Loucy (cell line): ENCODE measurements around the gene CNKSR3.

Source experiments
- H2AFZ ChIP-seq: fragments of 200-600 bp; sonication (generic); 2 replicates; pipeline ENCODE4 v1.6.0; 2016; ENCODE audit warnings: antibody characterized with exemption, mild to moderate bottlenecking, low read length, moderate library complexity
- H3F3A ChIP-seq: fragments of 200-600 bp; 2 replicates; pipeline ENCODE4 v1.6.0; 2016; ENCODE audit warnings: antibody characterized with exemption, low read depth, mild to moderate bottlenecking
- H3K27me3 ChIP-seq: fragments of 200-600 bp; sonication (generic); 2 replicates; pipeline ENCODE4 v1.6.1; 2014; ENCODE audit warnings: low read length, mild to moderate bottlenecking; ENCODE audit not compliant: insufficient read depth, poor library complexity, severe bottlenecking
- H3K36me3 ChIP-seq: fragments of 200-600 bp; sonication (generic); 2 replicates; pipeline ENCODE4 v1.6.1; 2016; ENCODE audit warnings: low read length; ENCODE audit not compliant: insufficient read depth
- H3K4me1 ChIP-seq: fragments of 200-600 bp; sonication (generic); 2 replicates; pipeline ENCODE4 v1.5.1; 2014; ENCODE audit warnings: low read length, mild to moderate bottlenecking; ENCODE audit not compliant: insufficient read depth, poor library complexity, severe bottlenecking
- H3K4me2 ChIP-seq: fragments of 200-600 bp; sonication (generic); 2 replicates; pipeline ENCODE4 v1.6.0; 2014; ENCODE audit warnings: antibody characterized with exemption, low read length, low read depth, mild to moderate bottlenecking; ENCODE audit not compliant: poor library complexity, severe bottlenecking
- H3K4me3 ChIP-seq: fragments of 200-600 bp; sonication (generic); 2 replicates; pipeline ENCODE4 v1.5.1; 2014; ENCODE audit warnings: low read length, mild to moderate bottlenecking, mixed read lengths; ENCODE audit not compliant: poor library complexity, severe bottlenecking
- H3K79me2 ChIP-seq: fragments of 200-600 bp; sonication (generic); 2 replicates; pipeline ENCODE4 v1.6.1; 2014; ENCODE audit warnings: low read length; ENCODE audit not compliant: insufficient read depth
- H3K9ac ChIP-seq: fragments of 200-600 bp; sonication (generic); 2 replicates; pipeline ENCODE4 v1.6.0; 2014; ENCODE audit warnings: mild to moderate bottlenecking, low read depth, low read length, moderate library complexity; ENCODE audit not compliant: poor library complexity, severe bottlenecking
- H3K9me2 ChIP-seq: fragments of 200-600 bp; sonication (generic); replicated peaks from 2 replicates; pipeline ENCODE4 v1.6.1; 2016; ENCODE audit warnings: low read depth, low read length, mixed read lengths
- H3K9me3 ChIP-seq: fragments of 200-600 bp; sonication (generic); 2 replicates; pipeline ENCODE4 v1.6.1; 2014; ENCODE audit warnings: mild to moderate bottlenecking, antibody characterized with exemption, low read length, low read depth; ENCODE audit not compliant: insufficient read depth
- H4K20me1 ChIP-seq: fragments of 200-600 bp; sonication (generic); 2 replicates; pipeline ENCODE4 v1.6.0; 2014; ENCODE audit warnings: antibody characterized with exemption, low read length, mild to moderate bottlenecking; ENCODE audit not compliant: insufficient read depth, poor library complexity, severe bottlenecking
- EZH2phosphoT487 ChIP-seq: fragments of 200-600 bp; IDR thresholded peaks from 2 replicates; pipeline ENCODE4 v1.6.1; 2018; ENCODE audit warnings: antibody characterized with exemption, mild to moderate bottlenecking, moderate library complexity, borderline replicate concordance
- TF ChIP-seq, protein P1 (sequence below): fragments of 200-600 bp; sonication (generic); conservative IDR thresholded peaks from 2 replicates; pipeline ENCODE4 v1.5.1; 2014; ENCODE audit warnings: mild to moderate bottlenecking, antibody characterized with exemption, low read length

Gene CNKSR3

DNA sequence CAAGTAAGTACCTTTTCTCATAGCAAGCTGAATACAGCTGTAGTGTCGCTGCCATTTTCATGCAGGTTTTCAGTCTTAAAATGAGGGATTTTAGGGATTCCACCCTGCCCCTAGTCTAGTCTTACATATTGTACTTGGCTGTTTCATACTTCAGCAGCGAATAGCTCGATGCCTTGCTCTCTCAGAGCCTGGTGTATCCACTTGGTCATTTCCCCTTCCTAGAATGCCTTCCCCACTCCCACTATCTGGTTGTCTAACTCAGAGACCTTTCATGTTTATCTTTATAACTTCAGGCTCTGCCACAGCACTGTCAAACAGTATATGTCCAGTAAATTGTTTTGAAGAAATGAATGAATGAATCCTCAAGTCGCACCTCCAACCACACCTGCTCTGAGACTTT is 132.8 kb downstream of the CNKSR3 start:
- no peak overlapping the region for H3K4me2 ChIP-seq
- TF ChIP-seq, protein P1, sequence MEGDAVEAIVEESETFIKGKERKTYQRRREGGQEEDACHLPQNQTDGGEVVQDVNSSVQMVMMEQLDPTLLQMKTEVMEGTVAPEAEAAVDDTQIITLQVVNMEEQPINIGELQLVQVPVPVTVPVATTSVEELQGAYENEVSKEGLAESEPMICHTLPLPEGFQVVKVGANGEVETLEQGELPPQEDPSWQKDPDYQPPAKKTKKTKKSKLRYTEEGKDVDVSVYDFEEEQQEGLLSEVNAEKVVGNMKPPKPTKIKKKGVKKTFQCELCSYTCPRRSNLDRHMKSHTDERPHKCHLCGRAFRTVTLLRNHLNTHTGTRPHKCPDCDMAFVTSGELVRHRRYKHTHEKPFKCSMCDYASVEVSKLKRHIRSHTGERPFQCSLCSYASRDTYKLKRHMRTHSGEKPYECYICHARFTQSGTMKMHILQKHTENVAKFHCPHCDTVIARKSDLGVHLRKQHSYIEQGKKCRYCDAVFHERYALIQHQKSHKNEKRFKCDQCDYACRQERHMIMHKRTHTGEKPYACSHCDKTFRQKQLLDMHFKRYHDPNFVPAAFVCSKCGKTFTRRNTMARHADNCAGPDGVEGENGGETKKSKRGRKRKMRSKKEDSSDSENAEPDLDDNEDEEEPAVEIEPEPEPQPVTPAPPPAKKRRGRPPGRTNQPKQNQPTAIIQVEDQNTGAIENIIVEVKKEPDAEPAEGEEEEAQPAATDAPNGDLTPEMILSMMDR = no peak
- no peak for TF ChIP-seq EZH2phosphoT487
- no peaks in the 10 kb centered on the region for H3K9me2 ChIP-seq
- H4K20me1 ChIP-seq = no peaks in the 10 kb centered on the region
- no peak overlapping the region for H3K4me3 ChIP-seq
- no peaks in the 10 kb centered on the region for H3K27me3 ChIP-seq
- H3K36me3 ChIP-seq = no peaks in the 10 kb centered on the region
- no peaks in the 10 kb centered on the region for H3K4me1 ChIP-seq
- no peaks in the 10 kb centered on the region for H3F3A ChIP-seq
- H3K9me3 ChIP-seq = no peaks in the 10 kb centered on the region
- H2AFZ ChIP-seq = no peak overlapping the region
- H3K79me2 ChIP-seq = no peaks in the 10 kb centered on the region
- no peak overlapping the region for H3K9ac ChIP-seq

DNA sequence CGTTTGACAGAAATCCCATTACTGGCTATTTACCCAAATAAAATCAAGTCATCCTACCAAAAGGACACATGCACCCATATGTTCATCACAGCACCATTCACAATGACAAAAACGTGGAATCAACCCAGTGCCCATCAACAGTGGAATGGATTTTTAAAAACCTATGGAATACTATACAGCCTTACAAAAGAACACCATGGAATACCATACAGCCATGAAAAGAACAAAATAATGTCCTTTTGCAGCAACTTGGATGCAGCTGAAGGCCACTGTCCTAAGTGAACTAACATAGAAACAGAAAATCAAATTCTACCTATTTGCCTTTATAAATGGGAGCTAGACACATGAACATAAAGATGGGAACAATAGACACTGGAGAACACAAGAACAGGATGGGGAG is 136.5 kb downstream of the CNKSR3 start:
- Histone ChIP-seq H3K9ac (no peak overlapping the region), H3K9me3 (no peaks in the 10 kb centered on the region), H3K27me3 (no peaks in the 10 kb centered on the region), H3K79me2 (no peaks in the 10 kb centered on the region), H3K4me1 (no peaks in the 10 kb centered on the region), H3K4me2 (no peak overlapping the region), H4K20me1 (no peaks in the 10 kb centered on the region), H3K36me3 (no peaks in the 10 kb centered on the region), H3F3A (no peaks in the 10 kb centered on the region), H3K9me2 (no peaks in the 10 kb centered on the region), H2AFZ (no peak overlapping the region), H3K4me3 (no peak overlapping the region)
- TF ChIP-seq, protein P1 = no peak
- TF ChIP-seq EZH2phosphoT487 = no peak

DNA sequence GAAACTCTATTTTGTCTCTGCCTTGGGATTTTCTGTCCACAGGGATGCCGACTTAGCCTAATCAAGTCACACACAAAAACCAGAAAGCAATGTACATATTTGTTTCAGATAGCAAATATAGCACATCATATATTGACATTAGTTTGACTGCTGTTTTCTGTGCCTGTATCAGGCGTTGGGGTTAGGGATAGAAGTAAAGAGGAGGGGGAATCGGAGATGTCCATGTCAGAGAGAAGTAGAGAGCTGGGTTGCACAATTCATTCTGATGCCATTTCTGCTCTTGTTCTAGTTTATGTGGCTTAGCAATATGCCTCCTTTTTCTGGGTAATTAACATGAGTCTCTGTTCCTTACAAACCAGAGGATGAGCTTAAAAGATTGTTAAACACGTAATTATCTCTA is 139.2 kb downstream of the CNKSR3 start:
- Histone ChIP-seq H3K79me2 (no peaks in the 10 kb centered on the region), H3F3A (no peaks in the 10 kb centered on the region), H3K9me3 (no peaks in the 10 kb centered on the region), H3K27me3 (no peaks in the 10 kb centered on the region), H3K36me3 (no peaks in the 10 kb centered on the region), H3K9ac (no peak overlapping the region), H4K20me1 (no peaks in the 10 kb centered on the region), H3K4me1 (no peaks in the 10 kb centered on the region), H2AFZ (peak overlapping the region; percentile 50; the same call in 1 of the 2 replicates), H3K9me2 (no peaks in the 10 kb centered on the region), H3K4me2 (no peak overlapping the region), H3K4me3 (no peak overlapping the region)
- TF ChIP-seq, protein P1 = no peak
- no peak for TF ChIP-seq EZH2phosphoT487
